ENCODE results near the gene LSR. TPM values are rescaled to one million over a fixed set of nuclear protein-coding genes. Genes with fewer than 3 reads are reported as not detected.

LSR gene
- total RNA-seq, 4 donors from 2014 or later = 5.1 to 19.2 (median 10.8) TPM

DNA sequence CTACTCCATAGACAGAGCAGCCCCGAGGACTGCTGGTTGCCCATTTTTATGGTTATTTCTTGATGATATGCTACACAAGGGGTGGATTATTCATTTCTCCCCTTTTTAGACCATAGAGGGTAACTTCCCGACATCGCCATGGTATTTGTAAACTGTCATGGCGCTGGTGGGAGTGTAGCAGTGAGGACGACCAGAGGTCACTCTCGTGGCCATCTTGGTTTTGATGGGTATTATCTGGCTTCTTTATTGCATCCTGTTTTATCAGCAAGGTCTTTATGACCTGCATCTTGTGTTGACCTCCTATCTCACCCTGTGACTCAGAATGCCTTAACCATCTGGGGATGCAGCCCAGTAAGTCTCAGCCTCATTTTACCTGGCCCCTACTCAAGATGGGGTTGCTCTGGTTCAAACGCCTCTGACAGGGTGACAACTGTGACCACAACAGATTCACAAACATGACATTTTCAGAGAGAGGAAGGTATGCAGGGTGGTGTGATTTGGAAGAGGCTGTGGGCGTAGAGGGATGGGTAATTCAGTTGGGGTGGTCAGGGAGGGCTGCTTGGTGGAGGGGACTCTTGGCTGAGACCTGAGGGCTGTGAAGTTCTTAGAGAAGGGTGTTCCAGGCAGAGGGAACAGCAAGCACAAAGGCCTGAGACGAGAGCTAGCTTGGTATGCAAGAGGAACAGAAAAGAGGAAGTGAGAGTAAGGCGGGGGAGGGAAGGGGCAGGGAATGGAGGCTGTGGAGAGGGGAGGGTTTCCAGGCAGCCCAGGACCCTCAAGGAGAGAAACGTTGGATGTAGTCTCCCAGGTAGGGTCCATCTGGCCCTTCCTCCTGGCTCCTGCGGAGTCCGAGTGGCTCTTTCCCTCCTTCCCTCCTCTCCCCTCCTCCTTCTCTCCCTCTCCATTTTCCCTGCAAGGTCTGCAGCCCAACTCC, 43.7 kb upstream of the LSR start:
- Histone ChIP-seq H3K4me1 (no peaks in the 10 kb centered on the region), H3K36me3 (no peaks in the 10 kb centered on the region), H3K4me3 (no peak overlapping the region), H3K27ac (replicated peaks in 1 of 4) (no peak overlapping the region), H3K27me3 (peaks cover 0 to 19% (median 0%) of the 10 kb centered on the region in 4 donors), H3K9me3 (no peaks in the 10 kb centered on the region)
- peak; percentile 86 for DNase-seq (ENCODE audit: extremely low spot score)
- TF ChIP-seq EP300 (IDR thresholded peaks at IDR 0.05) = no peak
- TF ChIP-seq, protein P1, sequence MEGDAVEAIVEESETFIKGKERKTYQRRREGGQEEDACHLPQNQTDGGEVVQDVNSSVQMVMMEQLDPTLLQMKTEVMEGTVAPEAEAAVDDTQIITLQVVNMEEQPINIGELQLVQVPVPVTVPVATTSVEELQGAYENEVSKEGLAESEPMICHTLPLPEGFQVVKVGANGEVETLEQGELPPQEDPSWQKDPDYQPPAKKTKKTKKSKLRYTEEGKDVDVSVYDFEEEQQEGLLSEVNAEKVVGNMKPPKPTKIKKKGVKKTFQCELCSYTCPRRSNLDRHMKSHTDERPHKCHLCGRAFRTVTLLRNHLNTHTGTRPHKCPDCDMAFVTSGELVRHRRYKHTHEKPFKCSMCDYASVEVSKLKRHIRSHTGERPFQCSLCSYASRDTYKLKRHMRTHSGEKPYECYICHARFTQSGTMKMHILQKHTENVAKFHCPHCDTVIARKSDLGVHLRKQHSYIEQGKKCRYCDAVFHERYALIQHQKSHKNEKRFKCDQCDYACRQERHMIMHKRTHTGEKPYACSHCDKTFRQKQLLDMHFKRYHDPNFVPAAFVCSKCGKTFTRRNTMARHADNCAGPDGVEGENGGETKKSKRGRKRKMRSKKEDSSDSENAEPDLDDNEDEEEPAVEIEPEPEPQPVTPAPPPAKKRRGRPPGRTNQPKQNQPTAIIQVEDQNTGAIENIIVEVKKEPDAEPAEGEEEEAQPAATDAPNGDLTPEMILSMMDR (IDR thresholded peaks at IDR 0.05) = no peak
- intact Hi-C loops (cut with DNase I) = no loop called here
- 66% methylated on average over 13 of the region's 13 CpGs for WGBS

DNA sequence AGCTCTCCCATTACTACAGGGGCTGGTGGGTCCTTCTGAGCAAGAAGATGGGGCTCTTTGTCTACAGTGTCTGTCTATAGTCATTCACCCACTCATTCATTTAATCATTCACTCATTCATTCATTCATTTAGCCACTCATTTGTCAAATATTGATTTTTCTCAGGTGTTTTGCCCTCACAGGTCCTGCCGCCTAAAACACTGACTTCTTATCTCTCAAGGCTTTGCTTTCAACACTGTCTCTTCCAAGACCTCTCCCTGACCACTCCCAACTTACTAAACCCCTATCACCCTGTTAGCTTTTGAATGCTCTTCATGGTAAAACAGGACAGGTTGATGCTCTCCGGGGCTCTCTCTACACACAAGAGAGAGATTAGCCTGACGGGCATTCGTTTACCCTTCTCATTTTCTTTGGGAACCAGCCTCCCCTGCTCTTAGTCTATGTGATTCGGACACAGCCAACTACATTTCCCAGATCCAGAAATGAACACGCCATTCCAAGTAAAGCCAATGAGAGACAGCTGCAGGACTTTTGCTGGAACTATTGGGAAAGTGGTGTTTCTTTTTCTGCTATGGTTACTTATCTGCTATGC, 43.0 kb upstream of the LSR start:
- Histone ChIP-seq H3K4me1 (no peaks in the 10 kb centered on the region), H3K4me3 (no peak overlapping the region), H3K27ac (replicated peaks in 1 of 4) (no peak overlapping the region), H3K36me3 (no peaks in the 10 kb centered on the region), H3K27me3 (peaks cover 0 to 18% (median 0%) of the 10 kb centered on the region in 4 donors), H3K9me3 (no peaks in the 10 kb centered on the region)
- DNase-seq (ENCODE audit: extremely low spot score) = peak; percentile 62
- WGBS = 79% methylated on average over 6 of the region's 6 CpGs
- intact Hi-C loops (cut with DNase I) = no loop called here
- TF ChIP-seq, protein P1 (IDR thresholded peaks at IDR 0.05) = no peak
- TF ChIP-seq POLR2A (IDR thresholded peaks at IDR 0.05; ENCODE audit: low read depth) = no peak
- no peak for TF ChIP-seq EP300 (IDR thresholded peaks at IDR 0.05)
- TF ChIP-seq POLR2AphosphoS5 (IDR thresholded peaks at IDR 0.05) = no peak

DNA sequence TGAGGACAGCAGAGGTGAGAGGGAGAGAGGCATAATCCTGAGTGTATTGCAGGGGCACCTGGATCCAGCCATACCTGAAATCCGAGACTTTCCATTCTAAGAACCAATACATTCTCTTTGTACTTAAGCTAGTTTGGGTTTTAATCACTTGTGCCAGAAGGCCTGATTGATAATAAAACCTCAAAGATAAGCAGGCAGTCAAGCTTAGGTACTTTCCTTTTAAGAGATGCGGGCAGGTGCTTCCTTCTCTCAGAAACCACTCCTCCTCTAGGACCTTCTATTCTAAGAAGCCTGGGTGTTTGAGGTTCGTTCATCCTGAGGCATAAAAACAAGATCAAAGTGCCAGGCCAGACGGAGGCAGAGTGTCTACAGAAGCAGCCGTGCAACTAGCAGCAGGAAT, 42.4 kb upstream of the LSR start:
- DNase-seq (ENCODE audit: extremely low spot score) = no peak
- Histone ChIP-seq H3K27ac (replicated peaks in 1 of 4) (no peak overlapping the region), H3K9me3 (no peaks in the 10 kb centered on the region), H3K27me3 (peaks cover 0 to 12% (median 0%) of the 10 kb centered on the region in 4 donors), H3K4me1 (peaks cover 0 to 5% (median 0%) of the 10 kb centered on the region in 4 donors), H3K36me3 (no peaks in the 10 kb centered on the region), H3K4me3 (no peak overlapping the region)
- intact Hi-C loops (cut with DNase I) = no loop called here
- 64% methylated on average over 5 of the region's 5 CpGs for WGBS
- TF ChIP-seq, protein P1 (IDR thresholded peaks at IDR 0.05) = no peak
- TF ChIP-seq EP300 (IDR thresholded peaks at IDR 0.05) (no peak), POLR2AphosphoS5 (IDR thresholded peaks at IDR 0.05) (no peak), POLR2A (IDR thresholded peaks at IDR 0.05; ENCODE audit: low read depth) (no peak)

DNA sequence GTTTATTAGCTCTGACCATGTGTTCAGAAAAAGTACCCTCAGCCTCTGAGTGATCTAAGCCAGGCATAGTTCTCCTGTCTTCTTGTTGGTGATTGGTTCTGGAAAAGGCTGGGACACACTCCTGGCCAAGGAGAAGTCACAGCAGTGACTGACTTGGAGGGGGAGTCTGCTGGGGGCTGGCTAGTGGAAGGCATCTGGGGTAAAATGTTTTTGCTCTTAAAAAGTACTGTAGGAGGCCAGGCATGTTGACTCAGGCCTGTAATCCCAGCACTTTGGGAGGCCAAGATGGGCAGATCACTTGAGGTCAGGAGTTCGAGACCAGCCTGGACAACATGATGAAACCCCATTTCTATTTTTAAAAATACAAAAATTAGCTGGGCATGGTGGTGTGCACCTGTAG, 41.9 kb upstream of the LSR start:
- H3K9me3 ChIP-seq = no peaks in the 10 kb centered on the region
- H3K4me3 ChIP-seq = no peak overlapping the region
- no peaks in the 10 kb centered on the region for H3K36me3 ChIP-seq
- no peak overlapping the region for H3K27ac ChIP-seq (replicated peaks in 1 of 4)
- peaks cover 0 to 9% (median 0%) of the 10 kb centered on the region in 4 donors for H3K4me1 ChIP-seq
- peak; percentile 83 for DNase-seq (ENCODE audit: extremely low spot score)
- TF ChIP-seq, protein P1 (IDR thresholded peaks at IDR 0.05) = no peak
- no peak for TF ChIP-seq EP300 (IDR thresholded peaks at IDR 0.05)
- no peak for TF ChIP-seq POLR2A (IDR thresholded peaks at IDR 0.05; ENCODE audit: low read depth)
- no peak for TF ChIP-seq POLR2AphosphoS5 (IDR thresholded peaks at IDR 0.05)
- peaks cover 0 to 12% (median 0%) of the 10 kb centered on the region in 4 donors for H3K27me3 ChIP-seq
- 100% methylated on average over 1 of the region's 1 CpG for WGBS
- intact Hi-C loops (cut with DNase I) = no loop called here

All from esophagus muscularis mucosa (tissue), 4 donors.